GM19467 (cell line): ENCODE data around the gene RHOBTB3.
"Not testable (repeated sequence)": the region's sequence is repeated elsewhere in the genome, so short reads cannot be mapped to it uniquely, and the experiment has no call there.

ENCODE experiments used
- ATAC-seq: cut with Tn5 transposase; IDR thresholded peaks from one replicate; pipeline ENCODE4 v1.9.1; 2021; ENCODE audit warnings: mild to moderate bottlenecking, moderate library complexity; ENCODE audit not compliant: unreplicated experiment

RHOBTB3 gene

GRCh38 chr5:95836971-95837370, 105.8 kb downstream of the RHOBTB3 start:
- ATAC-seq: not testable (repeated sequence)

DNA sequence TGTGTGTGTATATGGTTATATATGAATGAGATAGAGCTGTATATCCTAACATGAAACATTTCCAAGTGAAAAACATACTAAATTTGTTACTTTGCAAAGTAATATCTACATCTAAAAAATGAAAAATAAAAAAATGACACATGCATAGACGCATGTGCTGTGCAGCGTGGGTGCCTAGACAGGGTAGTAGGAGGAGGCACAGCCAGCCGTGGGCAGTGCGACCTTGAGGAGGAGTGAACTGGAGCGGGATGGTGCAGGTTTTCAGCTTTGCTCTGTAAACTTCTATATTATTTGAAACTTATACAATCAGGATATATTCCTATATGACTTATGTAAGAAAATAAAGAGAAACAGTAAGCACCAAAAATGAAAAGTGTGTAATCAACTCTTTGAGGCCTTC, 106.4 kb downstream of the RHOBTB3 start:
- ATAC-seq: no peak

GRCh38 chr5:95838001-95838520, 106.9 kb downstream of the RHOBTB3 start:
- no peak for ATAC-seq

DNA sequence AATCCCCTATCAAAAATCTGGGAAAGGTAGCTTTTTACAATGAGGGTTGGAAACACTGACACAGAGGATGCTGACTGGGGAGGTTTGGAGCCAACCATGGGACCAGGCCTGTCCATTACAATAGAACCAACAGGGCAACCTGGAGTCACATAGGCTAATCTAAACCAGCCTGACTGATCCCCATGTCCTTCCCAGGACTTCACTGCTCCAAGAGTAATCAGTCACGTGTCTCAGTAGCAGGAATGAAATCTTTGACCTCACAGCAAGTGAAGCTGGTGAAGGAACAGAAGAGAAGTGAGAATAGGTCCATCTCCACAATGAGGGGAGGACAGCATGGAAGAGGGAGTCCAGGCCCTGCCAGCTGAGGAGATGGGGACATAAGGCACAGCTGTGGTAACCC, 107.4 kb downstream of the RHOBTB3 start:
- ATAC-seq: no peak

DNA sequence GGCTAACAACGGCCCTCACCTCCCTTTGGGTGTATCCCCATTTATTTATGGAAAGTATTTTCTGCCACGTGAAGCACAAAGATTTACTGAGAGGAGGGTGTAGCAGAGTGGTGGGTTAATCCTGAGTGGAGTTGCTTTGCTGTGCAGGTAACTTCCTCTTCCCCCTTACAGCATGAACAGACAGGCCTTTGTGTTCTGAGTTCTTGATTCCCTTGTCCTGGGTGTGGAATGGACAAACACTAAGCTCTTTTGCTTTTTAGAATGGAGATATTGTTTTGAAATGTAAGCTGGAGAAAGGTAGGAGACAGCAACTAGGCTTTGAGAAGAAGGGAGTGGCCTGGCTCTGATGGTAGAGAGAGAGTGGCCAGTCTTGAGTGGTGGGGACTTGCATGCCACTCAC, 108.5 kb downstream of the RHOBTB3 start:
- ATAC-seq: no peak

- no peak for ATAC-seq
These were observed 110.0 kb downstream of the RHOBTB3 start for GRCh38 chr5:95840956-95841705.

- no peak for ATAC-seq
These were observed 111.0 kb downstream of the RHOBTB3 start for GRCh38 chr5:95841914-95842812.

DNA sequence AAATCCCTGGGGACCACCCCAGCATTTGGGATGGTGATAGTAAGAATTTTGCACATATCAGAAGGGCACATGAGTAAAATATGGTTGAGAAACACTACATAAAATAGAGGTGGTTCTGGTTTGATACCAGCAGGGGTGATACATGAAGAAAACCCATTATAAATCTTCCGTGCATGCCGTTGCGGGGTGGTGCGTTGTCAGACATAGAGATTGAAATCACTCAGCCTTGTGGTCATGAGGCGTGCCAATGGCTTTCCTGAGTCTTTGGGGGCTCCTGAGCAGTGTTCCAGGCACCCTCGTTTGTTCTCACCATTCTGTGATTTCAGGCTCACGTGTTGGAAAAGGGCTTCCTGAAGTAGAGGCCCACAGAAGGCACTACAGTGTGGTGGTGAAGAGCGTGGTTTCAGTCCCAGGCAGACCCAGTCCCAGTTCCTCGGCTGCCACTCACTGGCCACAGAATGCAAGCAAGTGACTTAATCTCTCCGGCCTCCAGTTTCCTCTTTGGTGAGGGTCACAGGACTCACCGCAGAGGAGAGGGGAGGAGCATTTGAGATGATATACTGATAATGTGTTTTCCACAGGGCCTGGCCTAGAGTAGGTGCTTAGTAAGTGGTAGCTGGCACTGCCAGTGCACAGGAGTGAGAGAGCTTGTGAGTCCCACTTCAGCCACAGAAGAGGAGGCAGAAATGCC, 111.9 kb downstream of the RHOBTB3 start:
- peak; percentile 82 for ATAC-seq

DNA sequence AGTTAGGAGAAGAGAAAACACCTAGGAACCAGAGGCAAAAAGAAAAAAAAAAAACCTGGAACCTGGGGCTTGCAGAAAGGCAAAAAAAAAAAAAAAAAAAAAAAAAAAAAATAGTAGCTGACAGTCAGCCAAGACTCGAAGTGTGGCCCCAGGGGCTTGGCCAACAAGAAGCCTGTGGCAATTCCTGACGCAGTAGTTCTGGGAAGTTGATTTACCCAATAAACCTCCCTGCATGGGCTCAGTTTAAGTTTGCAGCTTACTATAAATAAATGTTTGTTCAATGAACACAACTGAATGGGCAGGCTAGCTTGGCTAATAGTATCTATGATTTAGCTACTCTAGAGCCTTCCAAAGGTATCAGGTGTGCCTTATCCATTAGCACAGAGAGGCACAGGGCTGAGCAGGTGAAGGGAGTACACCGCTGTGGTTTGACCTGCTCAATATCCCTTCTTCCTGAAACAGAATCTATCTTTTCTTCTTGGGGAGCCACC, 112.6 kb downstream of the RHOBTB3 start:
- ATAC-seq: no peak

DNA sequence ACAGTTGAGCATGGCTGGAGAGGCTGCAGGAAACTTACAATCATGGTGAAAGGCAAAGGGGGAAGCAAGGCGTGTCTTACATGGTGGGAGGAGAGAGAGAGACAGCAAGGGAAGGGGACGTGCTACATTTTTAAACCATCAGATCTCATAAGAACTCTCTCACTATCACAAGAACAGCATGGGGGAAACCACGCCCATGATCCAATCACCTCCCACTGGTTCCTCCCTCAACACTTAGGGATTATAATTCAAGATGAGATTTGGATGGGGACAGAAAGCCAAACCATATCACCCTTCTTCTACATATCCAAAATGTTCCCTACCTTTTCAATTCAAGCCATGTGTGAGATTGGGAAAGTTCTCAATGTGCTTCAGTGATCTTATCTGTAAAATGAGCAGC, 114.3 kb downstream of the RHOBTB3 start:
- no peak for ATAC-seq
